Thyroid gland (tissue), 4 donors: ENCODE results near the gene FAM53B. TPM values are rescaled to one million over a fixed set of nuclear protein-coding genes. Genes with fewer than 3 reads are reported as not detected.
A peak's percentile ranks its signal among the peaks of the same experiment; 100 is the strongest.

ENCODE experiments used
- DNase-seq, 2 donors: peaks; one replicate each; pipeline ENCODE4 v3.0.0-alpha.2; 2019
- H3K27ac ChIP-seq, 3 donors: fragments of 200-600 bp; sonication (generic); 1 replicate in 2 of 3; 2 replicates in 1 of 3; pipeline ENCODE4 v1.5.1; 2016 to 2019; ENCODE audit warnings: mild to moderate bottlenecking in 1 of 3, moderate library complexity in 1 of 3
- H3K27me3 ChIP-seq: fragments of 200-600 bp; sonication (generic); one replicate; pipeline ENCODE4 v1.5.1; 2019
- H3K36me3 ChIP-seq, 2 donors: fragments of 200-600 bp; sonication (generic); one replicate each; pipeline ENCODE4 v1.5.1; 2016 to 2019
- H3K4me1 ChIP-seq, 2 donors: fragments of 200-600 bp; sonication (generic); one replicate each; pipeline ENCODE4 v1.5.1; 2017 to 2019
- H3K4me3 ChIP-seq, 3 donors: fragments of 200-600 bp; sonication (generic); replicated peaks in 1 of 3; 1 replicate in 2 of 3; 2 replicates in 1 of 3; pipeline ENCODE4 v1.5.1; 2016; ENCODE audit warnings: mild to moderate bottlenecking in 1 of 3
- H3K9me3 ChIP-seq: fragments of 200-600 bp; sonication (generic); one replicate; pipeline ENCODE4 v1.5.1; 2017
- CTCF ChIP-seq, 6 experiments: fragments of 200-600 bp in 3 of 6; fragments of 450-650 bp in 3 of 6; sonication (generic) in 3 of 6; IDR thresholded peaks; one replicate each; pipeline ENCODE4 v1.5.1; 2016 to 2019; ENCODE audit warnings: antibody characterized with exemption in 6 of 6, mild to moderate bottlenecking in 2 of 6, inconsistent platforms in 1 of 6, moderate library complexity in 1 of 6
- POLR2A ChIP-seq, 2 donors: fragments of 450-650 bp; IDR thresholded peaks; one replicate each; pipeline ENCODE4 v1.6.1; 2017; ENCODE audit warnings: antibody characterized with exemption in 2 of 2, mild to moderate bottlenecking in 2 of 2, moderate library complexity in 1 of 2
- WGBS, 2 donors: methylation state at CpG; one replicate each; pipeline ENCODE4 v1.1.5; 2017; 5-methylcytosine and 5-hydroxymethylcytosine counted together
- intact Hi-C: fragments of 100-400 bp; cut with DNase I; formaldehyde crosslinking; loops from one replicate; pipeline ENCODE4 v1.15.1; 2023
- total RNA-seq, 4 donors: library from RNA; depleted of rRNA; stranded (reverse); fragments of >200 nt; gene quantifications; one replicate each; pipeline ENCODE4 v1.2.3, GENCODE V29; 2016

Gene FAM53B
- total RNA-seq, 4 donors from 2014 or later: 37.6 to 96.3 (median 80.4) TPM

GRCh38 chr10:124693801-124694416 lies 50.3 kb downstream of the FAM53B start:
- H3K27me3 ChIP-seq: no peaks in the 10 kb centered on the region
- TF ChIP-seq CTCF (IDR thresholded peaks at IDR 0.05): no peak
- TF ChIP-seq POLR2A (IDR thresholded peaks at IDR 0.05): peak in 1 of 2 donors; percentile 3
- 33 to 35% methylated on average over 10 of the region's 10 CpGs for WGBS, 2 donors
- no peaks in the 10 kb centered on the region for H3K9me3 ChIP-seq
- intact Hi-C loops: loop anchor here (10.0 kb wide), 1 partner anchor 69 kb away; no protein-coding TSS in a partner anchor
- H3K27ac ChIP-seq: peak overlapping the region; percentile 91 to 92 (median 91)
- peak; percentile 64 to 65 for DNase-seq
- no peak overlapping the region for H3K4me3 ChIP-seq
- H3K4me1 ChIP-seq: peaks cover 42 to 73% of the 10 kb centered on the region in 2 donors
- H3K36me3 ChIP-seq: no peaks in the 10 kb centered on the region

- no peak overlapping the region for H3K4me3 ChIP-seq
- no peaks in the 10 kb centered on the region for H3K36me3 ChIP-seq
- no peaks in the 10 kb centered on the region for H3K27me3 ChIP-seq
- intact Hi-C loops: loop anchor here (10.0 kb wide), 1 partner anchor 69 kb away; no protein-coding TSS in a partner anchor
- 34 to 39% methylated on average over 12 to 13 of the region's 13 CpGs for WGBS, 2 donors
- TF ChIP-seq CTCF (IDR thresholded peaks at IDR 0.05) (no peak), POLR2A (IDR thresholded peaks at IDR 0.05) (peak in 1 of 2 donors; percentile 57)
- H3K4me1 ChIP-seq: peaks cover 42 to 73% of the 10 kb centered on the region in 2 donors
- DNase-seq: peak; percentile 93 to 94
- no peaks in the 10 kb centered on the region for H3K9me3 ChIP-seq
- peak overlapping the region; percentile 91 to 92 (median 91) for H3K27ac ChIP-seq
Observed at GRCh38 chr10:124693396-124693795, 50.8 kb downstream of the FAM53B start.

- intact Hi-C loops: loop anchor here (10.0 kb wide), 1 partner anchor 67 kb away; no protein-coding TSS in a partner anchor
- DNase-seq: no peak
- Histone ChIP-seq H3K36me3 (no peaks in the 10 kb centered on the region), H3K27me3 (no peaks in the 10 kb centered on the region), H3K4me1 (peaks cover 29 to 72% of the 10 kb centered on the region in 2 donors), H3K4me3 (no peak overlapping the region), H3K9me3 (no peaks in the 10 kb centered on the region), H3K27ac (peak overlapping the region in 2 of 3 donors; percentile 32 to 91)
- TF ChIP-seq POLR2A (IDR thresholded peaks at IDR 0.05) (no peak), CTCF (IDR thresholded peaks at IDR 0.05) (no peak)
- WGBS, 2 donors: 92 to 94% methylated on average over 8 of the region's 8 CpGs
Observed at GRCh38 chr10:124692100-124692446, 52.1 kb downstream of the FAM53B start.

GRCh38 chr10:124691421-124692099 lies 52.6 kb downstream of the FAM53B start:
- Histone ChIP-seq H3K27ac (peak overlapping the region in 2 of 3 donors; percentile 32 to 91), H3K4me1 (peaks cover 24 to 72% of the 10 kb centered on the region in 2 donors), H3K9me3 (no peaks in the 10 kb centered on the region), H3K4me3 (no peak overlapping the region), H3K36me3 (no peaks in the 10 kb centered on the region), H3K27me3 (no peaks in the 10 kb centered on the region)
- intact Hi-C loops: loop anchor here (10.0 kb wide), 1 partner anchor 67 kb away; no protein-coding TSS in a partner anchor
- no peak for DNase-seq
- WGBS, 2 donors: 88 to 89% methylated on average over 11 of the region's 11 CpGs
- TF ChIP-seq CTCF (IDR thresholded peaks at IDR 0.05) (no peak), POLR2A (IDR thresholded peaks at IDR 0.05) (no peak)

DNA sequence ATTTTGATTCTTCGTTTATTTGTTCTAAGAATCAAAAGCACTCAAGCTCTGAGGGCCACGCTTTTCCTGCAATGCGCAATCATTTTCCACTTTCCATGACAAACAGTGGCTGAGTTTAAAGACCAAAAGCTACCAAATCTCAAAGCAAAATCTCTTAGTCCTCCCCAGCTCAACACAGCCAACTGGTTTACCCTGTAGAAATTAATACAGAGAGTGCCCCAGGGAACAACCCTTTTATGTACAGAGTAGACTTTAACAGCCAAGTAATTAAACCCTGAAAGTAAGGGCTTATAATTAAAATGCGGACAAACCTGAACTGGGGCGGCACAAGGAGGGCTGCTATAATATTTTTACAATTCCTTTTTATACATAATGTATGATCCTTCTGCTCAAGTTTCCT lies 53.2 kb downstream of the FAM53B start:
- H3K27ac ChIP-seq: no peak overlapping the region
- no peaks in the 10 kb centered on the region for H3K9me3 ChIP-seq
- WGBS, 2 donors: 95% methylated on average over 5 of the region's 5 CpGs
- no peaks in the 10 kb centered on the region for H3K36me3 ChIP-seq
- no peaks in the 10 kb centered on the region for H3K27me3 ChIP-seq
- no peak overlapping the region for H3K4me3 ChIP-seq
- intact Hi-C loops: loop anchor here (10.0 kb wide), 1 partner anchor 66 kb away; no protein-coding TSS in a partner anchor
- DNase-seq: no peak
- TF ChIP-seq POLR2A (IDR thresholded peaks at IDR 0.05) (no peak), CTCF (IDR thresholded peaks at IDR 0.05) (no peak)
- peaks cover 30 to 70% of the 10 kb centered on the region in 2 donors for H3K4me1 ChIP-seq
